Hepatocyte (in vitro differentiated cells): ENCODE measurements around the gene CELF4. TPM values are rescaled to one million over a fixed set of nuclear protein-coding genes. Genes with fewer than 3 reads are reported as not detected.

Experiments used
- DNase-seq: peaks from one replicate; pipeline ENCODE4 v3.0.0-alpha.2; 2016; ENCODE audit warnings: low spot score
- H2AFZ ChIP-seq: fragments of 200-600 bp; sonication (generic); 2 replicates; pipeline ENCODE4 v1.6.0; 2016; ENCODE audit warnings: antibody characterized with exemption, mild to moderate bottlenecking
- H3K27ac ChIP-seq: fragments of 200-600 bp; sonication (generic); 2 replicates; pipeline ENCODE4 v1.5.1; 2016; ENCODE audit warnings: mild to moderate bottlenecking
- H3K27me3 ChIP-seq: fragments of 200-600 bp; sonication (generic); 2 replicates; pipeline ENCODE4 v1.6.1; 2016
- H3K36me3 ChIP-seq: fragments of 200-600 bp; sonication (generic); replicated peaks from 2 replicates; pipeline ENCODE4 v1.5.1; 2016; ENCODE audit warnings: low read depth; ENCODE audit not compliant: insufficient read depth
- H3K4me1 ChIP-seq: fragments of 200-600 bp; sonication (generic); 2 replicates; pipeline ENCODE4 v1.5.1; 2016; ENCODE audit warnings: mild to moderate bottlenecking, moderate library complexity; ENCODE audit not compliant: insufficient read depth
- H3K4me2 ChIP-seq: fragments of 200-600 bp; sonication (generic); 2 replicates; pipeline ENCODE4 v1.6.0; 2016
- H3K4me3 ChIP-seq: fragments of 200-600 bp; sonication (generic); 2 replicates; pipeline ENCODE4 v1.5.1; 2016; ENCODE audit warnings: mild to moderate bottlenecking
- H3K79me2 ChIP-seq: fragments of 200-600 bp; sonication (generic); 2 replicates; pipeline ENCODE4 v1.6.0; 2017; ENCODE audit warnings: mild to moderate bottlenecking
- H3K9me2 ChIP-seq: fragments of 200-600 bp; sonication (generic); replicated peaks from 2 replicates; pipeline ENCODE4 v1.6.0; 2017; ENCODE audit warnings: mild to moderate bottlenecking; ENCODE audit not compliant: insufficient read depth
- H3K9me3 ChIP-seq: fragments of 200-600 bp; sonication (generic); 2 replicates; pipeline ENCODE4 v1.5.1; 2016; ENCODE audit warnings: low read depth, mild to moderate bottlenecking
- H4K20me1 ChIP-seq: fragments of 200-600 bp; sonication (generic); 2 replicates; pipeline ENCODE4 v1.6.0; 2016; ENCODE audit warnings: mild to moderate bottlenecking; ENCODE audit not compliant: insufficient read depth, poor library complexity, severe bottlenecking
- CTCF ChIP-seq: fragments of 200-600 bp; sonication (generic); IDR thresholded peaks from 2 replicates; pipeline ENCODE4 v1.5.1; 2016; ENCODE audit warnings: antibody characterized with exemption, mild to moderate bottlenecking; ENCODE audit not compliant: poor library complexity
- EZH2 ChIP-seq: fragments of 200-600 bp; sonication (generic); IDR thresholded peaks from 2 replicates; pipeline ENCODE4 v1.6.1; 2016; ENCODE audit warnings: antibody characterized with exemption, mild to moderate bottlenecking, borderline replicate concordance
- EZH2phosphoT487 ChIP-seq: fragments of 200-600 bp; sonication (generic); IDR thresholded peaks from one replicate; pipeline ENCODE4 v1.6.1; 2018; ENCODE audit warnings: antibody characterized with exemption, mild to moderate bottlenecking, low read depth, moderate library complexity; ENCODE audit not compliant: unreplicated experiment, severe bottlenecking
- WGBS: methylation state at CpG from one replicate; pipeline ENCODE4 v1.1.6; 2016; ENCODE audit warnings: low lambda C conversion rate; ENCODE audit errors: missing lambda C conversion rate; 5-methylcytosine and 5-hydroxymethylcytosine counted together
- polyA plus RNA-seq: library from polyadenylated mRNA; unstranded; fragments of >200 nt; fragmentation: Nextera tagmentation; extraction: Ambion mirVana; gene quantifications from 2 replicates; pipeline ENCODE4 v1.2.1, GENCODE V29; 2016
- total RNA-seq: library from RNA; depleted of rRNA; stranded (reverse); fragments of >200 nt; gene quantifications from 2 replicates; pipeline ENCODE4 v1.2.3, GENCODE V29; 2014

CELF4 gene
- total and polyA plus RNA-seq, 2 experiments from 2014 or later = 1.3 to 2.9 TPM

GRCh38 chr18:37588289-37588688 lies 22.7 kb upstream of the CELF4 start:
- no peaks in the 10 kb centered on the region for H3K36me3 ChIP-seq
- H3K79me2 ChIP-seq = no peaks in the 10 kb centered on the region
- TF ChIP-seq EZH2 (no peak), EZH2phosphoT487 (no peak), CTCF (no peak)
- DNase-seq = no peak
- H3K27ac ChIP-seq = no peak overlapping the region
- H3K27me3 ChIP-seq = peaks cover 12% of the 10 kb centered on the region
- no peaks in the 10 kb centered on the region for H4K20me1 ChIP-seq
- H3K4me3 ChIP-seq = no peak overlapping the region
- no peak overlapping the region for H3K4me2 ChIP-seq
- WGBS = 86% methylated on average over 2 of the region's 2 CpGs
- no peak overlapping the region for H2AFZ ChIP-seq
- no peaks in the 10 kb centered on the region for H3K9me3 ChIP-seq
- H3K4me1 ChIP-seq = no peaks in the 10 kb centered on the region
- H3K9me2 ChIP-seq = no peaks in the 10 kb centered on the region

DNA sequence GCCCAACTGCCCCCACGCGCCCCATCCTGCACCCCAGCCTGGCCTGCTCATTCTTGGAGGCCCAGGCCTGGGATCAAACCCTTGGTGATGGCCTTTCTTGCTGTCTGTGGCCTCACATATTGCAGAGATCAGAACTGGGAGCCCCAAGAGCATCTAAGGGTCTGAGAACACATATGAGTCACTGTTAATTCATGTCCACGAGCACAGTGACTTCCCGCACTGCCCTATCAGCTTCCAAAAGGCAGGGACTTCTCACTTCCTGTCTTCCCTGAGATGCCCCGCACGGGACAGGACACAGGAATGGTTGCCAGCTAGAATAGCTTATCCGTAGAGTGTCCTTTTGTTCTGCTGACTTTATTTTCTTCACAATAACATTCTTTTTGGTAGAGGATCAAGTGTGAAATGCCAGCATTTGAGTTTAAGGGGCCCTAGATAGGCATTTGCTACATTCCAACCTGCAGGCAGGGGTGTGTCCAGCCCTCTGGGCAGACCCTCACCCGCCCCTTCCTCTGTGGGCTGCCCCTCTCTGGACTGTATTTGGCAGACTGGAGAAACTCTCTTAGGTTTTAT lies 21.1 kb upstream of the CELF4 start:
- TF ChIP-seq EZH2phosphoT487 (no peak), CTCF (no peak), EZH2 (no peak)
- no peak for DNase-seq

DNA sequence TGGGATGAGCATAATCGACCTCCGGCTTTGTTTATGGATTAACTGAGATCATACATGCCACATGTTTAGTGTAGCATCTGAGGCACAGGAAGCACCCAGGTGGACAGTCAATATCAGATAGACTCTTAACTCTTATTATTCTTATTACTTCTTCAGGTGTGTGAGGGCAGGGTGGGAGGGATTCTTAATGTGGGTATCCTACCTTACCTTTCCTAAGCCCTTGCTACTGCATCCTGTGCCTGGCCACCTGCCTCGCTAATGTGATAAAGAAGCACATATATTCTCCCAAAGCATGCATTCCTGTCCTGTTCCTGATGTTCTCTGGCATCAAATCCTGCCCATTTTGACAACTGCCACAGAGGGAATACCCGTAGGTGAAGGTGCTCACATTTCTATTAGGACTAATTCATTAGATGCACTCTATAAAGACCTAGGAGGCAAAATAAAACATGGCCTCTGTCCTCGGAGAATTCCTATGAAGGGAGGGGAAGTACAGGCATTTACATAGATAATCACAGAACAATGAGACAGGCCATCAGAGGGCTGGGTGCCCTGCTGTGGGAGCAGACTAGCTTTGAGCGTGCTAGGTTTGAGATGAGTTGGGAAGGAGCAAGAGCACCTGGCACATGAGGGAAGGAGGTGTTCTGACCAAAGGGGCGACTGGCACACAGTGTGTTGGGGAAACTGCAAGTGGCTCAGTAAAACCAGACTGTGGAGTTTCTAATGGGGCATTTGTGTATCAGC lies 19.5 kb upstream of the CELF4 start:
- Histone ChIP-seq H3K79me2 (no peaks in the 10 kb centered on the region), H3K9me2 (no peaks in the 10 kb centered on the region), H3K27ac (no peak overlapping the region), H3K27me3 (peaks cover 21% of the 10 kb centered on the region), H3K4me2 (no peak overlapping the region), H3K4me1 (no peaks in the 10 kb centered on the region), H3K4me3 (no peak overlapping the region), H3K9me3 (no peaks in the 10 kb centered on the region), H4K20me1 (no peaks in the 10 kb centered on the region), H3K36me3 (no peaks in the 10 kb centered on the region), H2AFZ (no peak overlapping the region)
- WGBS = 67% methylated on average over 7 of the region's 7 CpGs
- DNase-seq = no peak
- TF ChIP-seq EZH2 (no peak), EZH2phosphoT487 (no peak)

More for the DNA sequence above, 21.1 kb upstream of the CELF4 start:
- 73% methylated on average over 8 of the region's 8 CpGs for WGBS
- H3K4me1 ChIP-seq = no peaks in the 10 kb centered on the region
- no peak overlapping the region for H3K27ac ChIP-seq
- H2AFZ ChIP-seq = no peak overlapping the region
- no peaks in the 10 kb centered on the region for H3K9me2 ChIP-seq
- H4K20me1 ChIP-seq = no peaks in the 10 kb centered on the region
- no peaks in the 10 kb centered on the region for H3K79me2 ChIP-seq
- no peaks in the 10 kb centered on the region for H3K9me3 ChIP-seq
- H3K27me3 ChIP-seq = peaks cover 21% of the 10 kb centered on the region
- no peak overlapping the region for H3K4me2 ChIP-seq
- no peaks in the 10 kb centered on the region for H3K36me3 ChIP-seq
- H3K4me3 ChIP-seq = no peak overlapping the region

- H3K4me3 ChIP-seq = no peak overlapping the region
- WGBS = 85% methylated on average over 2 of the region's 3 CpGs
- no peaks in the 10 kb centered on the region for H3K9me2 ChIP-seq
- H3K79me2 ChIP-seq = no peaks in the 10 kb centered on the region
- peaks cover 26% of the 10 kb centered on the region for H3K27me3 ChIP-seq
- no peak for DNase-seq
- no peaks in the 10 kb centered on the region for H3K36me3 ChIP-seq
- no peak overlapping the region for H3K27ac ChIP-seq
- no peaks in the 10 kb centered on the region for H3K4me1 ChIP-seq
- H3K4me2 ChIP-seq = no peak overlapping the region
- H2AFZ ChIP-seq = no peak overlapping the region
- H3K9me3 ChIP-seq = no peaks in the 10 kb centered on the region
- no peaks in the 10 kb centered on the region for H4K20me1 ChIP-seq
- TF ChIP-seq EZH2phosphoT487 = no peak
- no peak for TF ChIP-seq EZH2
- TF ChIP-seq CTCF = no peak
Observed at GRCh38 chr18:37584217-37584616, 18.6 kb upstream of the CELF4 start.
